NOMO-1 treated with DMSO at 0.1 percent for 48 hours (cell line): ENCODE measurements around the gene GRIK4.

ENCODE experiments used
- DNase-seq: peaks from one replicate; lab custom pipeline; 2025; ENCODE audit not compliant: unreplicated experiment; lab: John Stamatoyannopoulos, UW

GRIK4 gene

DNA sequence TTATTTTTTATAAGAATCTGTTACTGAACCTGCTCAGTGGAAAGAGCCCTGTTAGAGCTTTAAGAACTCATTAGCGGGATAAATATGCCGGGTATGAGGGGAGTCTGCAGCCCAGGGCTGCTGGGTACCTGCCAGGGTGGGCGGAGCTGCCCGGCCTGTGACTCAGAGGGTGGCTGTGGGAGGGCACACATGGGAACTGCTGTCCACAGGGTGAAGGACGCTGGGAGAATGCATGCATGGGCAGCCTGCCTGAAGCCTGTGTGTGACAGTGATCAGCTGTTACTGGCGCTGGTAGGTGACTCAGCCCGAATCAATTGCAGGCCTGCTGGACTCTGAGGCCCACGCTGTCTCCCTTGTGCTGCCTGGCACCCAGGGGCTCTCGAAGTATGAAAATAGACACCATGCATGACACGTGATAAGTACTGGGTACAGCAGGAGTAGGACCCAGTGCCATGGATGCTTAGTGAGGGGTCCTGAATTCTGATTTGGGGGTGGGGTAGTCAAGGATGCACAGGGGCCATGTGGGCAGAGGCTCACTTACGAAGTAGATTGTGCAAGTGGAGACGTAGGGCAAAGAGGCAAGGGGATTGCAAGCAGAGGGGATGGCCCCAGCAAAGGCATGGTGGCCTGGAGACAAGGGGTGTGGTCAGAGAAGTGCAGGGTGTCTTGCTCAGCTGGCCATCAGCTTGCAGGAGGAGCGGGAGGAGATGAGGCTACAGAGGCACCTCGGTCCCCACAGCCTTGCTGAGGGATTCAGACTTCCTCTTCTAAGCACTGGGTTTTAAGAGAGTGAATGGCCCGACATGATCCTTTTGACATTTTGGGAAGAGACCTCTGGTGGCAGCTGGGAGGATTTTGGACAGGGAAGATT lies 36.5 kb downstream of the GRIK4 start:
- peak; percentile 8 for DNase-seq

DNA sequence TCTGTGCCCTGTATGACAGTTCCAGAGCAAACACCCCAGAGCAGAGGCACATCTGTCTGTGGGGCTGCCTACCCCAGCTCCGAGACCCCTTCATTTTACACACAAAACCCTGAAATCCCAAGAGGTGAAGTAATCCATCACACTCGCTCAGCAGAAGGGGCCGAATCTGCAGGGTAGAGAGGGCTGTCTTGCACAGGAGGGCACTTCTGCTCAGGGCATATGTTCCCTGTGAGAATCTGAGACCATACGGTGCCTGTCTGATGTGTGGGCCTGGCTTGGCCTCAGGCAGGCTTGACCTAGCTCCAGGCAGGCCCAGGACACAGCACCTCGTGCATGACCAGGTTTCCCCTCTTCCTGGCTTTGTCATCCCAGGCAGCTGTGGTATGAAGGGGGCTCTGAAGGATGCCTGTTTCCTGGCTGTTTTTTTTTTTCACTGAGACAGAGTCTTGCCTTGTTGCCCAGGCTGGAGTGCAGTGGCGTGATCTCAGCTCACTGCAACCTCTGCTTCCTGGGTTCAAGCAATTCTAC lies 37.2 kb downstream of the GRIK4 start:
- DNase-seq, result no peak

DNA sequence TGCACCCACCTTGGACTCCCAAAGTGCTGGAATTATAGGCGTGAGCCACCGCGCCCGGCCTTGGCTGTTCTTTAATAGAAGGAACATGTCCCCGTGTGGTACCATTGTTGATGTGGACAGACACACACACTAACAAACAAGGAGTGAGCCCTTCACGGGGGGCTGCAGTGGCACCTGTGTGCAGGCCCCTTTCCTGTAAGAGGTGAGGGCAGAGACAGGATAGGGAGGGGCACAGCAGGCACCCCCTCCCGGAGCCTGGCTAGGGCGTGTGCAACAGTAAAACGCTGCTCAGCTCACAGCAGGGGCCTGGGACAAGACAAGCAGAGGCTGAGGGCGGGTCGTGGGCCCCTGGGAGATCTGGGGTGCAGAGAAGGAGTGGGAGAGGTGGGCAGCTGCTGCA lies 37.8 kb downstream of the GRIK4 start:
- DNase-seq, result no peak

GRCh38 chr11:120550007-120550406 lies 38.5 kb downstream of the GRIK4 start:
- DNase-seq, result no peak

DNA sequence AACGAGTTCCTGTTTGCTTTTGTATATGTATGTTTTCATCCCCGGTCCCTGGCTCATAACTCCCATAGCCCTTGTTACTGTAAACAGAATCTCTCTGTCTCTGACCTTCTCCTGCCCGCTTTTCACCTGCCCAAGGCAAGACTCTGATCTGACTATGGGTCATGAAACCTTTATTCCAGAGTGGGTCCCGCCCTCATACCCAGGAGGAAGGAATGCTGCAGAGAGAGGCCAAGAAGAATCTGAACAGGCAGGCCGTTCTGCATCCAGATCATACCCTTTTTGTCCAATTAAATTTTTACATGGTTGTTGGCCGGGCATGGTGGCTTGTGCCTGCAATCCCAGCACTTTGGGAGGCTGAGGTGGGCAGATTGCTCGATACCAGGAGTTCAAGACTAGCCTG lies 39.6 kb downstream of the GRIK4 start:
- DNase-seq, result no peak

GRCh38 chr11:120554766-120555432 lies 43.4 kb downstream of the GRIK4 start:
- no peak for DNase-seq

GRCh38 chr11:120555433-120555773 lies 43.9 kb downstream of the GRIK4 start:
- DNase-seq, result no peak

DNA sequence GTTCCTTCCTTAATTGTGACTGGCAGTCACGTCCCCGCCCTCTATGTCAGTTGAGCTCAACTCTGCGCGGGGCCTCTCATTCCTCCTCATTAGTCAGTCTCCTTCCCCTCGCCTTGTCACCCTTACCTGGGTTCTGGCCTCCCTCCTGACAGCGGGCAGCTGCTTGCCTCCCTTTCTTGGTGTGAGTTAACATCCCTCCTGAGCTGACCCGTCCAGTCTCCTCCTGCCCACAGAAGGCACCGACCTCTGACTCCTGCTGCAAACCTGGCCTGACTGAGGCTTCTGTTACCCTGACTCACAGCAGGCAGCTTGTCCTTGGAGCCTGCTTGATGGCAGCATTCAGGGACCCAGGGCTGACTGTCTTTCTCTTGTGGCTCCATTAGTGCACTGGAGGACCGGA lies 45.2 kb downstream of the GRIK4 start:
- DNase-seq, result peak; percentile 68

GRCh38 chr11:120558744-120559431 lies 47.3 kb downstream of the GRIK4 start:
- DNase-seq, result no peak

GRCh38 chr11:120561286-120561685 lies 49.7 kb downstream of the GRIK4 start:
- DNase-seq, result no peak

DNA sequence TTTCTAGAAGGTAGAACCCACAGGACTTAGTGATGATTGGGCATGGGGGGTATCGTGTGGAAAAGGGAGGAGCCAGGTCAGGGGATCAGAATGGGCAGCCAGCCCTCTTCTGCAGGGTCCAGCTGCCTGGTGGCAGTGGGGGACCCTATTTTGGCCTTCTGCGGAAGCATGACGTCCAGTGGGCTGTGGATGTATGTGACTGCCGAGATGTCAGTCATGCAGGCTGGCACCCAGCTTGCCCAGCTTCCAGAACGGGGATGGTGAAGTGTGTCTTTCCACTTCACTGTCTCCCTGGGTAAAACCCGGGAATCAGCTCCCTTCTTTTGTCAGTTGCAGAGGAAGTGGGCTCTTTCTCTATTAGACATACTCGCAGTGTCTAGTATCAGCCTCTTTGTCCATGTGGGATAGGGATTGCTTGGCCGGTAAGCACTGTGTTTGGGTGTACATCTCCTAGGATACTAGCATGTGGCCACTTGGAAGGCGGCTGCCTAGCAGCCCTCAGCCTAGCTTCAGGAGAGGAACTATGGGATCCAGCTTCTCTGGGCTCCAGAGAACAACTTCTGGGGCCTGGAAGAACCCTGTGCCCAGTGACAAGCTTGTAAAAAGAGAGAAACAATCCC lies 51.4 kb downstream of the GRIK4 start:
- DNase-seq, result no peak

- DNase-seq, result no peak
These were observed 52.4 kb downstream of the GRIK4 start for GRCh38 chr11:120563703-120564572.

- DNase-seq, result no peak
These were observed 53.2 kb downstream of the GRIK4 start for GRCh38 chr11:120564573-120565311.

DNA sequence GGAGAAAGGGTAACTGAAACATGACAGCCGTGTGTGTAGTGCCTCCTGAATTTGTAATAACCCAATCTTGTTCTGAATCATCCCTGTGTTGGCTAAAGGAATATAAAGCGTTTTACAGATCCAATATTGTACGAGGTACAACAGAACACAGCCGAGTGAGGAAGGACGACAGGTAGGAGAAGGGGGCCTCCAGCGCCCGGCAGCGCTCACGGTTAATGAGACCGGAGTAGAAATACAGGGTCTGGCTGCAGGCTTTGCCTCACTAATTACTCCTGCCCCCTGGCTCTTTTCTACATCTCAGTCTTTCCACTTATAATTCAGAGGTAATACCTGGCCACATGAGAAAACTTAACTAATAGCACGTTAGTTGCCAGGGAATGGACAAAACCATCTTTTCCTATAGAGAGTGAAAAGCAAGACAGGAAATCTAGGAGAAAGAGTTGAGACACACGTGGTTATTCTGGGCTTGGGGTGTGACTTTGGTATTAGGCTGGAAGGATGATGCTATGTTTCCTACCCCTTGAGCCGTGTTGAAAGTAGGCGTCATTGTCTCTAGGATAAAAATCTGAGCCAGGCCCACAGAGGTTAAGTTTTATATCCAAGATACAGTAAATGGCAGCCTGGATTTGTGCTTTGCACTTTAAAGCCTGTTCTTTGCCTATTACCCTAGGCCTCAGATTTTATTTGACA lies 54.1 kb downstream of the GRIK4 start:
- no peak for DNase-seq

DNA sequence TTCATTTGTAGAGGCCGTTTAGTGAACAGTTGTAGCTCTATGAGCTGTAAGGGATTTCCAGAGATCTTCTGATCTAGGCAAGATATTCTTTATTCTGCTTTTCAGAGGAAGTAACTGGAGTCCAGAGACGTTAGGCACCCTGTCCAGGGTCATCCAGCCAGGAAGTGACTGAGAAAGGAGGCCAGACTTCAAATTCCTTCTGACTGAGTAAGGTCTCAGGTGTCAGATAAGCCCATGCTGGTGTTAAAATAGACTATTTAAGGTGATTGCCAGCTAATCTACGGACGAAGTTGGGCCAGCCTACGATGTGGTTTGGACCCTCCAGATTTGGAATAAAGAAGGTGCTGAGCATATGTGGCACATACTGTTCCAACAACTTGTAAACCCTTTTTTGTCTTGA lies 54.6 kb downstream of the GRIK4 start:
- DNase-seq, result no peak

DNA sequence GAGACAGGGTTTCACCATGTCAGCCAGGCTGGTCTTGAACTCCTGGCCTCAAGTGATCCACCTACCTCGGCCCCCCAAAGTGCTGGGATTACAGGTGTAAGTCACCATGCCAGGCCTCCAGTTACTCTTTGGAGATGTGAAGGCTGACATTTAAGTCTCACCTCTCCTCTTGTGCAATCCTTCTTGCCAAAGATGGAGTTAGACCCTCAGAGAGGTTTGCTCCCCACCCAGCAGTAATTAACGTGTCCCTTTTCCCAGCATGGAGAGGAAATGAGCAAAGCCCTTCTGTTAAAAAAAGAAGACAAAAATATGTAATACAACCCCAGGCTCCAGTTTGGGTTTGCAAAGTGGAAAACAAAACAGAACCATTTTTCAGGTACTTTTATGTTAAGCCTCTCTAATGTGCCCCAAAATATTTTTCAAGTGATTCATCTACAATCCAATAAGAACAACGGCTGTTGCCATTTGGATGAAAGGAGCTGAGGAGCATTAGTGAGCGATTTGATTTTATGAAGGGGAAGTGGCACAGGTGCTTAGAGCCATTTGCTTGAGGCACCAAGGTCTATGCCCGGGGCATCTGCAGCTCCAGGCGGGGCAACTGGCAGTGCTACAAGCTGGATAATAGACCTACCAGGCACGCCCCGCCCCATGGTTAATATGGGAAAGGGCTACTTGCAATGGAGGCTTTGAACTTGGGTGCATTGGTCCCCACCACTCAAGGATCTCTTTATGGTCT lies 57.2 kb downstream of the GRIK4 start:
- no peak for DNase-seq

GRCh38 chr11:120569861-120570260 lies 58.3 kb downstream of the GRIK4 start:
- no peak for DNase-seq

DNA sequence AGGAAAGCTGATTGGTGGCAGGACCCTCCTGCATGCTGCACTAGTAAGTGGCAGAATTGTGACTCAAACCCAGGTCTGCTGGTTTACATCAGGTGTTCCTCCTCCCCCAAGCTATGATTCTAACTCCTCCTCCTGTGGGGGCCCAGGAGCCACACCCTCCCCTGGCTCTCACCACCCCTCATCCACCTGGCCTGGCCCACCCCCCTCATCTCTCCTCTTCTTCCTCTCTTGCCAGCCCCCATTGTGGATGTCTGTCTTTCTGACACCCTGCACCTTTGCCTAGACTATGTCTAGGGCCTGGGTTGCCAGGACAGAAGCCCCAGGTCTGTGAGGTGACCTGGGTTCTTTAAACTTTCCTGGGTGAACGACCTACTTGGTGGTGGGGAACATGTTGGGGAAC lies 59.9 kb downstream of the GRIK4 start:
- no peak for DNase-seq
